OCI-LY3 (cell line): ENCODE data around the gene DCPS.
"Not testable (repeated sequence)": the region's sequence is repeated elsewhere in the genome, so short reads cannot be mapped to it uniquely, and the experiment has no call there.

ENCODE experiments used
- H2AFZ ChIP-seq: fragments of 200-600, 300-600 bp; shearing (Covaris generic); 2 replicates; pipeline ENCODE4 v1.6.0; 2014; ENCODE audit warnings: antibody characterized with exemption, low read depth, low read length
- H3K27ac ChIP-seq: fragments of 200-600, 300-600 bp; sonication (generic); 2 replicates; pipeline ENCODE4 v1.5.1; 2014; ENCODE audit warnings: mild to moderate bottlenecking, low read length, moderate library complexity, mixed read lengths
- H3K27me3 ChIP-seq: fragments of 200-600, 300-600 bp; sonication (generic); 2 replicates; pipeline ENCODE4 v1.6.1; 2014; ENCODE audit warnings: low read depth, low read length, mixed read lengths
- H3K36me3 ChIP-seq: fragments of 200-600, 300-600 bp; sonication (generic); replicated peaks from 2 replicates; pipeline ENCODE3; 2014; ENCODE audit warnings: low read depth, low read length, mixed read lengths
- H3K4me1 ChIP-seq: fragments of 300-600, 200-600 bp; sonication (generic); 2 replicates; pipeline ENCODE4 v1.6.1; 2014; ENCODE audit warnings: low read length, mixed read lengths
- H3K4me2 ChIP-seq: fragments of 200-600, 300-600 bp; sonication (generic); 2 replicates; pipeline ENCODE4 v1.6.1; 2014; ENCODE audit warnings: low read length, mixed read lengths
- H3K4me3 ChIP-seq: fragments of 300-600, 200-600 bp; sonication (generic); 2 replicates; pipeline ENCODE4 v1.5.1; 2014; ENCODE audit warnings: antibody characterized with exemption, mild to moderate bottlenecking, low read length, moderate library complexity
- H3K79me2 ChIP-seq: fragments of 300-600, 200-600 bp; shearing (Covaris generic); 2 replicates; pipeline ENCODE4 v1.6.1; 2014; ENCODE audit warnings: mild to moderate bottlenecking, low read length, mixed read lengths
- H3K9ac ChIP-seq: fragments of 300-600, 200-600 bp; shearing (Covaris generic); 2 replicates; pipeline ENCODE4 v1.6.0; 2014; ENCODE audit warnings: mild to moderate bottlenecking, low read length, moderate library complexity
- H3K9me3 ChIP-seq: fragments of 200-600, 300-600 bp; shearing (Covaris generic); 2 replicates; pipeline ENCODE4 v1.6.1; 2014; ENCODE audit warnings: low read length, mixed read lengths; ENCODE audit not compliant: insufficient read depth
- H4K20me1 ChIP-seq: fragments of 200-600, 300-600 bp; sonication (generic); 2 replicates; pipeline ENCODE4 v1.6.1; 2016; ENCODE audit warnings: low read length, mixed read lengths; ENCODE audit not compliant: insufficient read depth
- CTCF ChIP-seq: fragments of 200-600, 300-600 bp; sonication (generic); IDR thresholded peaks from 2 replicates; pipeline ENCODE4 v1.5.1; 2014; ENCODE audit warnings: antibody characterized with exemption, low read length, low read depth
- EZH2phosphoT487 ChIP-seq: fragments of 200-600 bp; shearing (Covaris generic); IDR thresholded peaks from 2 replicates; pipeline ENCODE4 v1.6.1; 2018; ENCODE audit warnings: antibody characterized with exemption, mixed run types, low read depth

Gene DCPS

GRCh38 chr11:126371595-126371994 is 67.7 kb downstream of the DCPS start:
- no peaks in the 10 kb centered on the region for H3K9me3 ChIP-seq
- no peak overlapping the region for H3K4me3 ChIP-seq
- no peaks in the 10 kb centered on the region for H3K36me3 ChIP-seq
- TF ChIP-seq EZH2phosphoT487 = no peak
- no peaks in the 10 kb centered on the region for H3K27me3 ChIP-seq
- H3K4me1 ChIP-seq = peaks cover 8% of the 10 kb centered on the region; the same call in 1 of the 2 replicates
- H2AFZ ChIP-seq = no peak overlapping the region
- no peaks in the 10 kb centered on the region for H4K20me1 ChIP-seq
- no peak overlapping the region for H3K27ac ChIP-seq
- no peaks in the 10 kb centered on the region for H3K79me2 ChIP-seq
- H3K4me2 ChIP-seq = no peak overlapping the region
- no peak overlapping the region for H3K9ac ChIP-seq

- not testable (repeated sequence) for H3K9ac ChIP-seq, H3K4me2 ChIP-seq, H3K36me3 ChIP-seq, H4K20me1 ChIP-seq, H3K79me2 ChIP-seq, H3K9me3 ChIP-seq, H3K4me3 ChIP-seq, H3K4me1 ChIP-seq, H3K27ac ChIP-seq, H2AFZ ChIP-seq, H3K27me3 ChIP-seq
These were observed 69.7 kb downstream of the DCPS start for GRCh38 chr11:126373389-126374066.

GRCh38 chr11:126374562-126375300 is 70.9 kb downstream of the DCPS start:
- not testable (repeated sequence) for H4K20me1 ChIP-seq, H3K27me3 ChIP-seq, H3K4me3 ChIP-seq, H3K9ac ChIP-seq, H3K79me2 ChIP-seq, H2AFZ ChIP-seq, H3K4me2 ChIP-seq, H3K27ac ChIP-seq, H3K4me1 ChIP-seq, H3K36me3 ChIP-seq, H3K9me3 ChIP-seq

GRCh38 chr11:126375726-126376125 is 71.9 kb downstream of the DCPS start:
- Histone ChIP-seq H2AFZ (no peak overlapping the region), H3K4me3 (no peak overlapping the region), H3K4me1 (no peaks in the 10 kb centered on the region), H3K27me3 (no peaks in the 10 kb centered on the region), H4K20me1 (no peaks in the 10 kb centered on the region), H3K36me3 (no peaks in the 10 kb centered on the region), H3K79me2 (no peaks in the 10 kb centered on the region; the same call in 1 of the 2 replicates), H3K4me2 (no peak overlapping the region), H3K27ac (no peak overlapping the region), H3K9ac (no peak overlapping the region), H3K9me3 (no peaks in the 10 kb centered on the region)
- TF ChIP-seq EZH2phosphoT487 (no peak), CTCF (no peak)

DNA sequence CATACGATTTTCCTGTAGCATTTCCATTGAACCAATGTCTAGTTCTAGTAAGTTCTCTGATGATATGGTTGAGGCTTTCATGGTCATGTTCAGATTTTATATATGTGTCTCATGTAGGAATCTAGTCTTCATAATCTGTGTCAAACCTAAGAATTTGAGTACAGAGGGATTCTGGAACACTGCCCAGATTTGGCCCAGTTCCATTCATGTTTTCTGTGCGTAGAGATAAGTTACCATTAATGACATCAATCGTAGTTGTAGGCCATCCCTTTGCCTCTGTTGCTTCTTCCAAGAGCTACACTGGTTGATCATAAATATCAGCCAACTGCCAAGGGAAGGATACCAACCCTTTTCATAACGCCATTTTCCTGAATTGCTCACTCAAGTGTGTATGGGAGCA is 74.9 kb downstream of the DCPS start:
- Histone ChIP-seq H3K79me2 (no peaks in the 10 kb centered on the region; the same call in 1 of the 2 replicates), H4K20me1 (no peaks in the 10 kb centered on the region), H3K4me3 (no peak overlapping the region), H3K27ac (no peak overlapping the region), H3K27me3 (no peaks in the 10 kb centered on the region), H3K4me2 (no peak overlapping the region), H3K36me3 (no peaks in the 10 kb centered on the region), H3K9me3 (no peaks in the 10 kb centered on the region), H2AFZ (no peak overlapping the region), H3K4me1 (no peaks in the 10 kb centered on the region), H3K9ac (no peak overlapping the region)
- TF ChIP-seq EZH2phosphoT487 (no peak), CTCF (no peak)
